KBM-7 (cell line): Measurements from ENCODE around the gene NR1D1.

ENCODE experiments used
- DNase-seq: peaks from one replicate; pipeline ENCODE4 v3.0.0-alpha.2; 2015
- in situ Hi-C: fragments of 300-500 bp; cut with MboI; formaldehyde crosslinking; loops from 2 replicates; pipeline ENCODE4 v1.14.3; 2020; ENCODE audit warnings: low sequenced_read_pairs, low pct_unique_long_range_greater_than_20kb, mixed read lengths

Gene NR1D1

DNA sequence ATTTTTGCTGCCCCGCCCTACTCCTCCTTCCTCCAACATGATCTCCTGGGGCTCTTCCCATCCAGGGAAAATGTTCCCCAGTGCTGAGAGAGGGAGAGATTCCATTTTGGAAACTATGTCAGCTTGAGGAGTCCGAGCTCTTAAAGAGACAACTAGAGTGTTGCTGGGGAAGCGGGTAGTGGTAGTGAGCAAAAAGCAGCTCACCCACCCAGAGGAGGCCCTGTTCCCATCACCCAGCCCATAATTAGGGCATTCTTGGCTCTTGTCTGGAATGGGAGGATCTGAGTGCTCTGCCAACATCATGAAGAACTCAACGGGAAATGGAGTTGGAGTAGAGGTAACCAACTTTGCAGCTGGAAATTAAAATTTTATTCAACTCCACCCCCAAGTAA is 12.3 kb upstream of the NR1D1 start:
- DNase-seq, result no peak
- in situ Hi-C loops, result no loop called here

GRCh38 chr17:40112191-40112711 is 11.9 kb upstream of the NR1D1 start:
- DNase-seq, result no peak
- in situ Hi-C loops, result no loop called here

DNA sequence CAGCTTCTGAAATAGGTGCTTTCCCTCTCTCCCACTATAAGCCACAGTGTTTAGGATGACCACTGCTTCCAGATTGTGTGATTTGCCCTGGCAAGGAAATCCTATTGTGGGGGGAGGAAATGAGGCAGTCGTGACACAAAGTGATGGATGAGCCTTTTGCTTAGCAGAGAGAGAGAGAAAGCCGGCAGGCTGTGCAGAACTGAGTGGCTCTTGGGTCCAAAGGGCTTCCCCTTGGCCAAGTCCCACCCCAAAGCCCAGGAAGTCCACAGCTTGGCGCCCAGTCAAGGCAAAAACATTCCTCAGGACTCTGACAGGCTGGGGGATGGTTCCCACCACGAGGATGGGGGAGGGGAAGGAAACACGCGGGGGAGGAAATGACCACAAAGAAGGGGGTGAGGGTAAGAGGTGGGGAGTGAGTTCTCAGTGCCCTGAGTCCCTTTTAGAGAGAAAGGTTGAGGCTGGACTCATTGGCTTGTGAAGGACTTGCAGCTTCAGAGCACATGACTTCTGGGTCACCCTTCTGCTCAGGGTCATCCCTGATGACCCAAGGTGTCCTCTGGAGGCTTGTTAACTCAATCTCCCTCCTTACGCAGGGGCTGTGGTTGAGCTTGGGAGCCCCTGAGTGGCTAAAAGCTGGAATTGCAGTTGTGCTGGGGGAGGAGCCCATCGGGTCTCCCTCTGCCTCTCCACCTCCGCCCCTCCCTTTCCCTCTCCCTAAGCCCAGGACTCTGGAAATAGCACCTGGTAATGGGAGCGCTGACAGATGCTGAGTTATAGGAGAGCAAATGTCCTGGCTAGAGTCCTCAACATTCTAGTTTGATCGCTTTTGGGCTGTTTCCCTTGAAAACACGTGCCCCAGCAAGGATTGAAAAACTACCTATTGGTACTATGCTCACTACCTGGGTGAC is 11.1 kb upstream of the NR1D1 start:
- in situ Hi-C loops, result no loop called here
- peak; percentile 94 for DNase-seq

- in situ Hi-C loops, result no loop called here
- no peak for DNase-seq
Observed at GRCh38 chr17:40110026-40110845, 9.8 kb upstream of the NR1D1 start.

DNA sequence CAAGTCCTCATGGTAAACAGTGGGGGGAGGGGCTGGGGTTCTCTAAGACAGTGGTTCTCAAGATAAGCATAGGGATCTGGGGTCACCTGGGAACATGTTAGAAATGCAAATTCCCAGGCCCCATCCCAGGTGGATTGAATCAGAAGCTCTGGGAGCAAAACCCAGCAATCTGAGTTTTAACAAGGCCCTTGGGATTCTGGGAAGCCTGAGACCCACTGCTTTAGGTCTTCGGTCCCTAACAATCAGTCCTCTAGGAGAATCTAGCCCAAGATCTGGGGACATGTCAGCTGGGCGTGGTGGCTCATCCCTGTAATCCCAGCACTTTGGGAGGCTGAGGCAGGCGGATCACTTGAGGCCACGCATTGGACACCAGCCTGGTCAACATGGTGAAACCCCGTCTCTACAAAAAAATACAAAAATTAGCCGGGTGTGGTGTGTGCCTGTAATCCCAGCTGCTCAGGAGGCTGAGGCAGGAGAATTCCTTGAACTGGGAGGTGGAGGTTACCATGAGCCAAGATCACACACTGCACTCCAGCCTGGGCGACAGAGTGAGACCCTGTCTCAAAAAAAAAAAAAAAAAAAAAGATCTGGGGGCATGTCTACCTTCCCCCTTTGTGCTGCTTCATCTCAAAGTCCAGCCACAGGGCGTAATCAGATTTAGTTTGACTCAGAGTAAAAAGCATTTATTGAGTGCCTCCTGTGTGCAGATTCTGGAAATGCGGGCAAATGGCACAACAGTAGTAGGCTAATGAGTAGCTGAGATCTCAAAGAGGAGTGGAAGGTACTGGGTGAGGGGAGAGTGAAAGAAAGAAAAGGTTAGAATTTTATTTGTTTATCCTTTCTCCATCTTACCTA is 8.8 kb upstream of the NR1D1 start:
- in situ Hi-C loops, result no loop called here

GRCh38 chr17:40107522-40108174 is 7.3 kb upstream of the NR1D1 start:
- in situ Hi-C loops, result no loop called here

More for the DNA sequence above, 8.8 kb upstream of the NR1D1 start:
- peak; percentile 38 for DNase-seq

DNA sequence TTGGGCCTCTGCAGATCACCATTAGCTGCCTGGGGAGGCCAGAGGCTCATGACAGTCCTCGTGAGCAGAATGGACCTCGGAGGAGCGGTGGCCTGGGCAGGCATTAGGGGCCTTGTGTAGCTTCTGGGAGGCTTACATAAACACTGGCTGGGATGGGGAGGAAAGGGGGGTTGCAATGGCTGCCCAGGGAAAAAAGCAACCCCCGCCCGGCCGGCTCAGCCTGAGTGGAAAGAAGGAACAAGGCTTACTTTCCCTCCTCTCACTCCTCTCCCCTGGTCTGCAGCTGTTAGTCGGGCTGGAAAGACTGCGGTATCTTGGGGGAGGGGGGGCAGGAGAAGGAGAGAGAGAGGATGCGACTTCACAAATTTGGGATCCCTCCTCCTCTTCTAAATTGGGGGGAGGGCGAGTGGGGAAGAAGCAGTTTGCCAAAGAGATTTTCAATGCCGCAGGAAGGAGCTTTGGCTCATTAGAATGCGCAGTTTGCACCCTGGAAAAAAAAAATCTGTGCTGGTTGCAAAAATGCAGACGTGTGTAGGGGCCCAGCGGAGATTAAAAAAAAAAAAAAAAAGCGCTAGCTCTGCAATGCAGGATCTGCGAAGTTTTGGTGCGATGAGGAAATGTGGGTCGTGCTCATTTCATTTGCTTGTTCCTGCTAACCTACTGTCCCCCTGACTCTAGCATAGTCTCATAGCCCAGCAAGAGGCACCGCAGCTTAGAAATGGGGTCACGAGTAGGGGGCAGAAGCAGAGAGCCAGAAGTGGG is 6.6 kb upstream of the NR1D1 start:
- in situ Hi-C loops, result no loop called here
- peak; percentile 40 for DNase-seq

More at GRCh38 chr17:40107522-40108174, 7.3 kb upstream of the NR1D1 start:
- peak; percentile 79 for DNase-seq

GRCh38 chr17:40105861-40106759 is 5.7 kb upstream of the NR1D1 start:
- no peak for DNase-seq
- in situ Hi-C loops, result no loop called here

- in situ Hi-C loops, result no loop called here
- DNase-seq, result no peak
Observed at GRCh38 chr17:40104594-40105486, 4.5 kb upstream of the NR1D1 start.

DNA sequence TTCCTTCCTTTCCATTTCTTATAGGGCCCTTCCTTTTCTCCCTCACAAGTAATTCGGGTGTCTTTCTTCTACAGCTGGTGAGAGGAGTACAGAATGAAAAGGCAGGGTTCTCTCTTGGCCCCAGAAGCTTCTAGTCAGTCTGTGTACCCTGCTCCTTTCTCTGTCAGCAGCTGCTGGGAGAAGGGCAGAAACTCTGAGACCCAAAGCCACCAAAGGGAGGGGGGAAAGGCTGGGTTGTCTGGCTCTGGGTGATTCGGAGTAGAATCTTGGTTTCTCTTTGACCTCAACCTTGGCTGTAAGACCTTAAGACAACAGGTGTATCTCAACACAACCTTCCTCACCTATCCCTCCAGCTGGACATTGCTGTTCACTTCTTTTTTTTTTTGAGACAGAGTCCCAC is 3.3 kb upstream of the NR1D1 start:
- in situ Hi-C loops, result no loop called here
- no peak for DNase-seq

- in situ Hi-C loops, result no loop called here
- no peak for DNase-seq
Observed at GRCh38 chr17:40103071-40103661, 2.8 kb upstream of the NR1D1 start.

DNA sequence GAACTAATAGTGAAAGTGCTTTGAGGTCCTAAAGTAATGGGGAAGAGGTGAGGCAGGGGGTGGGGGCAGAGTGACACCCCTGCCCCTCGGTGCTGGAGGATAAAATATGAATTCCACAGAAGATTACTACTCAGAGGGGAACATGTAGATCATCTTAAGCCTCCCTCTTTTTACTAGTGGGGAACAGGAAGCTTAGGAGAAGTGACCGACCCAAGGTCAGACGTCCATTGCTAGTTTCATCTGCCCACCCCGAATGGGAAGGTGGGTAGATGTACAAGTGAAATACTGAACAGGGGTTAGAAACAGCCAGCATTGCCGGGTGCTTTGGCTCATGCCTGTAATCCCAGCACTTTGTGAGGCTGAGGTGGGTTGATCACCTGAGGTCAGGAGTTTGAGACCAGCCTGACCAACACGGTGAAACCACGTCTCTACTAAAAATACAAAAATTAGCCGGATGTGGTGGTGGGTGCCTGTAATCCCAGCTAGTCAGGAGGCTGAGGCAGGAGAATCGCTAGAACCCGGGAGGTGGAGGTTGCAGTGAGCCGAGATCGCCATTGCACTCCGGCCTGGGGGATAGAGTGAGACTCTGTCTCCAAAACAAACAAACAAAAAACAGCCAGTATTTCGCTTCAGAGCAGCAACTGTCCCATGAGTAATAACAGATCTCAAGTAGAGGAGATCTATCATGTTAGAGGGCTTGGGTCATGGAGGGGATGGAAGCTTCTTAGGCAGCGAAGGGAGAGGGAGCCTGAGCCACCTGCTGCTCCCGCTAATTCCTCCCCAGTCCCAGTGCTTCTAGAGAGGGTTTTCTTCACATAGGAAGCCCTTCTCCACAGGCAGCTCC is 1.2 kb upstream of the NR1D1 start:
- in situ Hi-C loops, result no loop called here
- DNase-seq, result no peak

DNA sequence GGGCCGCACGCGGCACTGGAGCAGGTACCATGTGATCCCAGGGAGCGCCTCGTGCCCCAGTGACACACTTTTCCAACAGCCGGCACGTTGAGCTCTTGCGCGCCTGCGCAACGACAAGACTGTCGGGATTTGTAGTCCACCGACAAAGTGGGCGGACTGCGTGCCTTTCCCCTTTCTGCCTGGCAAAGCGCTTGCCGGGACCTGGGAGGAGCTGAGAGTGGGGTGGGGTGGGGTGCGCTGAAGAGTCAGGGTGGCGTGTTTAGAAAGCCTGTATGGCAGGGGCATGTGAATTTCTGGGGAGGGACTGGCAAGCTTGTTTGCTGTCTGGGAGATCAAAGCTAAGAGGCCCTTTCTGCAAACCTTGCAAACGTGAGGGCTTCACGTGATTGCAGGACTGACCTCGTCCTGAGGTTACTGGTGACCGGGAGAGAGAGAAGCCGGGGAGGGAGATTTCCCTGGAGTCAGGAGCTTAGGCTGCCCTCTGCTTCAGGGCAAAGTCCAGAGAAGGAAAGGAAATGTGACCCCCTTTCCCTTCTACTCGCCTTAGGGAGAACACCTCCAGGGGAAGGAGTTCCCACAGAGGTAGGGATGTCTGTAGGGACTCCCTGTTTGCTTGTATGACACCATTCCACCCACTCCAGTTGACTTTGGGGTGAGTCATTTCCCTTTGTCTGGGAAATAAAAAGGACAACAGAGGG is 429 bp upstream of the NR1D1 start:
- DNase-seq, result peak; percentile 94
- in situ Hi-C loops, result no loop called here

GRCh38 chr17:40099619-40100418 is 570 bp downstream of the NR1D1 start:
- in situ Hi-C loops, result no loop called here

More at GRCh38 chr17:40099619-40100418, 570 bp downstream of the NR1D1 start:
- DNase-seq, result no peak
